SK-N-MC (cell line): Measurements from ENCODE around the gene SIRT1.

Experiments
- EZH2 ChIP-seq: fragments of 200-600 bp; sonication (generic); IDR thresholded peaks from one replicate; pipeline ENCODE4 v1.6.1; 2017; ENCODE audit warnings: antibody characterized with exemption
- POLR2AphosphoS5 ChIP-seq: IDR thresholded peaks from 2 replicates; pipeline ENCODE4 v1.6.1; 2012; ENCODE audit warnings: mild to moderate bottlenecking, low read depth, low read length, borderline replicate concordance

DNA sequence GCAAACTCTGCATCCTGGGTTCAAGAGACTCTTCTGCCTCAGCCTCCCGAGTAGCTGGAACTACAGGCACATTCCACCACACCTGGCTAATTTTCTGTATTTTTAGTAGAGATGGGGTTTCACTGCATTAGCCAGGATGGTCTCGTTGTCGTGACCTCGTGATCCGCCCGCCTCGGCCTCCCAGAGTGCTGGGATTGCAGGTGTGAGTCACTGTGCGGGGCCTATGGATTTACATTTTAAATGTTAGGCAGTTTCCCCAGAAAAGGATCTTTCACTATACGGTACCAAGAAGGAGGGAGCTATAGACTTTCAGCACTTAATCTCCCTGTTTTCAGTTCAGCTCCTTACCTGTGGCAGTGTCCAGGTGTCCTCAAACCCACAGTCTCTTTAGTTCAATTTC is 50.8 kb downstream of the SIRT1 start:
- TF ChIP-seq POLR2AphosphoS5 = no peak
- TF ChIP-seq EZH2 = no peak
